HepG2 (cell line): ENCODE measurements around the gene NFS1. TPM values are rescaled to one million over a fixed set of nuclear protein-coding genes. Genes with fewer than 3 reads are reported as not detected.

Experiments
- CEBPB ChIP-seq: IDR thresholded peaks from 2 replicates; pipeline ENCODE4 v1.6.1; 2011; ENCODE audit warnings: low read depth, low read length, improper control_type of control experiment, borderline replicate concordance
- RBFOX2 ChIP-seq: fragments of 200-400 bp; formaldehyde crosslinking; IDR thresholded peaks from 2 replicates; pipeline ENCODE4 v1.6.1; 2017; ENCODE audit warnings: low read depth, mild to moderate bottlenecking, low read length
- polyA plus RNA-seq, 8 experiments: library from polyadenylated mRNA; depleted of rRNA in 3 of 8; stranded (reverse) in 7 of 8; unstranded in 1 of 8; fragments of >200 nt; fragmentation: Illumina TruSeq in 4 of 8; extraction: Trizol in 4 of 8; gene quantifications; 2 replicates each; pipeline versions ENCODE4 v1.2.1 to v1.2.3, GENCODE V29; 2011 to 2016; ENCODE audit warnings: low read depth in 4 of 8, missing spikeins in 1 of 8, mixed read lengths in 1 of 8; ENCODE audit not compliant: insufficient read depth in 1 of 8
- total RNA-seq, 5 experiments: library from RNA; depleted of rRNA; stranded (reverse); fragments of >200 nt; fragmentation: Illumina TruSeq; extraction: Trizol; gene quantifications; 2 replicates each; pipeline ENCODE4 v1.2.3, GENCODE V29; 2016; ENCODE audit warnings: low read depth in 1 of 5
- TF ChIP-seq, protein P1 (sequence below), 2 experiments: sonication (generic) in 1 of 2; formaldehyde crosslinking in 1 of 2; IDR thresholded peaks; 2 replicates each; pipeline versions ENCODE4 v1.6.1 to v1.9.0; 2014 to 2022; ENCODE audit warnings: antibody characterized with exemption in 1 of 2, borderline replicate concordance in 1 of 2, inconsistent platforms in 1 of 2, low read depth in 1 of 2, missing genetic modification reagents in 1 of 2
- TF ChIP-seq, protein P2 (sequence below): sonication (generic); formaldehyde crosslinking; IDR thresholded peaks from 2 replicates; pipeline ENCODE4 v1.5.0; 2020; ENCODE audit warnings: missing genetic modification reagents

Gene NFS1
- total and polyA plus RNA-seq, 2 of the 13 experiments (the other 11 are each of a cell fraction or from before 2014, with no cell fraction given) = 65.9 to 88.1 TPM

DNA sequence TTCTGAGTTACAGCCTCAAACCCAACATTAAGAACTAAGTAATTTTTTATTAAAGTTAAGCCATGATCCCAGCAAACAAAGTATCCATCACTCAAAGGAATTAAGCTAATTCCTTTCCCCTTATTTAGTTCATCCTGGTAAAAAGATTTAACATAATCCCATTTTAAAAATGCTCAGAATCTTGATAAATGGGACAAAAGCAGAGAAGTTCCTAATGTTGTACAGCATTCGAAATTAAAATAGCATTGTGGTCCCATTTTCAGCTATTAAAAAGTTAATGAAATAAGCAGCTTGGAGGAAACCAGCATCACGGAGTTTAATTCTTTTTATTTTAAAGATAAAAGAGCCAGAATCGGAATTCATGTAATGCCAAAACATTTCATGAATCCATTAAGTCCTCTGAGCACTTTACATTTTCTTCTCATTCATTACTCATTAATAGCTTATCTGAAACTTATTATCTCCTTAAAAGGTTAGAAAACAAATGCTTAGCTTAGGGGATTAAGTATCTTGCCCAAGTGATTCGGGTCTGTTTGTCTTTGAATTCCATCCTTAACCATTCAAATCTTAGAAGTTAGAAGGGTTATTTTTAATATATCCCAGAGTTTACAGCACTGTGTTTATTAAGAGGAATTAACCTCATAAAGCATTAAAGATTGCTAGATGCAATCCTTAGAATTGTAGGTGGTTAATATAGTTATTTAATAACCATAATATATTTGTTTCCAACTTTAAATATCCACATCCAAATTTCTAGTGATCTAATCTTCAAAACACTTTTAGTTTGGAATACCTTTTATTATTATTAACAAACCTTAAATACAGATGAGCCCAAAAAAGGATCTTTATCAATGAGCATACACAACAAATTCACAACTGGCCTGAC is 31.7 kb upstream of the NFS1 start (continued):
- TF ChIP-seq, protein P1, sequence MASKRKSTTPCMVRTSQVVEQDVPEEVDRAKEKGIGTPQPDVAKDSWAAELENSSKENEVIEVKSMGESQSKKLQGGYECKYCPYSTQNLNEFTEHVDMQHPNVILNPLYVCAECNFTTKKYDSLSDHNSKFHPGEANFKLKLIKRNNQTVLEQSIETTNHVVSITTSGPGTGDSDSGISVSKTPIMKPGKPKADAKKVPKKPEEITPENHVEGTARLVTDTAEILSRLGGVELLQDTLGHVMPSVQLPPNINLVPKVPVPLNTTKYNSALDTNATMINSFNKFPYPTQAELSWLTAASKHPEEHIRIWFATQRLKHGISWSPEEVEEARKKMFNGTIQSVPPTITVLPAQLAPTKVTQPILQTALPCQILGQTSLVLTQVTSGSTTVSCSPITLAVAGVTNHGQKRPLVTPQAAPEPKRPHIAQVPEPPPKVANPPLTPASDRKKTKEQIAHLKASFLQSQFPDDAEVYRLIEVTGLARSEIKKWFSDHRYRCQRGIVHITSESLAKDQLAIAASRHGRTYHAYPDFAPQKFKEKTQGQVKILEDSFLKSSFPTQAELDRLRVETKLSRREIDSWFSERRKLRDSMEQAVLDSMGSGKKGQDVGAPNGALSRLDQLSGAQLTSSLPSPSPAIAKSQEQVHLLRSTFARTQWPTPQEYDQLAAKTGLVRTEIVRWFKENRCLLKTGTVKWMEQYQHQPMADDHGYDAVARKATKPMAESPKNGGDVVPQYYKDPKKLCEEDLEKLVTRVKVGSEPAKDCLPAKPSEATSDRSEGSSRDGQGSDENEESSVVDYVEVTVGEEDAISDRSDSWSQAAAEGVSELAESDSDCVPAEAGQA (IDR thresholded peaks at IDR 0.05; ENCODE audit: low read depth) = no peak
- TF ChIP-seq, protein P1 (CRISPR knock-in tag; IDR thresholded peaks at IDR 0.05; ENCODE audit: borderline replicate concordance) = peak; percentile 36; the same call in 1 of the 2 replicates
- TF ChIP-seq RBFOX2 (peak; percentile 51), CEBPB (no peak)
- TF ChIP-seq, protein P2, sequence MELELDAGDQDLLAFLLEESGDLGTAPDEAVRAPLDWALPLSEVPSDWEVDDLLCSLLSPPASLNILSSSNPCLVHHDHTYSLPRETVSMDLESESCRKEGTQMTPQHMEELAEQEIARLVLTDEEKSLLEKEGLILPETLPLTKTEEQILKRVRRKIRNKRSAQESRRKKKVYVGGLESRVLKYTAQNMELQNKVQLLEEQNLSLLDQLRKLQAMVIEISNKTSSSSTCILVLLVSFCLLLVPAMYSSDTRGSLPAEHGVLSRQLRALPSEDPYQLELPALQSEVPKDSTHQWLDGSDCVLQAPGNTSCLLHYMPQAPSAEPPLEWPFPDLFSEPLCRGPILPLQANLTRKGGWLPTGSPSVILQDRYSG (CRISPR knock-in tag) = 0 out of 2 replicates have a peak, but pooled peaks have one; percentile 26
- TF ChIP-seq, all 625 proteins: peak for 18
